K562 (cell line): ENCODE measurements around the gene ALDH3A2. TPM values are rescaled to one million over a fixed set of nuclear protein-coding genes. Genes with fewer than 3 reads are reported as not detected.

Source experiments
- DPF2 ChIP-seq: fragments of 450-650 bp; IDR thresholded peaks from 2 replicates; pipeline ENCODE4 v1.6.1; 2016
- ESRRA ChIP-seq: fragments of 450-650 bp; IDR thresholded peaks from 2 replicates; pipeline ENCODE4 v1.6.1; 2014; ENCODE audit warnings: low read depth, mild to moderate bottlenecking, moderate library complexity, borderline replicate concordance
- NR2F6 ChIP-seq: fragments of 450-650 bp; formaldehyde crosslinking; IDR thresholded peaks from 2 replicates; pipeline ENCODE4 v1.4.0; 2020; ENCODE audit warnings: mild to moderate bottlenecking
- SAFB2 ChIP-seq: fragments of 200-400 bp; formaldehyde crosslinking; IDR thresholded peaks from 2 replicates; pipeline ENCODE4 v1.6.1; 2018; ENCODE audit warnings: borderline replicate concordance, low read length, low read depth, moderate library complexity; ENCODE audit not compliant: severe bottlenecking
- ZNF644 ChIP-seq: fragments of 200-800 bp; sonication (Bioruptor generic); IDR thresholded peaks from 2 replicates; pipeline ENCODE4 v1.6.1; 2016; ENCODE audit warnings: low read depth, missing genetic modification characterization, missing compliant biosample characterization
- polyA plus RNA-seq, 8 experiments: library from polyadenylated mRNA; depleted of rRNA in 4 of 8; stranded (reverse) in 5 of 8; unstranded in 3 of 8; fragments of >200 nt; fragmentation: Nextera tagmentation in 2 of 8; fragmentation: Illumina TruSeq in 1 of 8; extraction: Ambion mirVana in 2 of 8; extraction: Trizol in 1 of 8; gene quantifications; 2 replicates each; pipeline versions ENCODE4 v1.2.1 to v1.2.3, GENCODE V29; 2011 to 2014; ENCODE audit warnings: inconsistent platforms in 1 of 8, missing spikeins in 1 of 8
- total RNA-seq, 7 experiments: library from RNA; depleted of rRNA in 6 of 7; stranded (reverse); fragments of >200 nt in 6 of 7; fragmentation: Illumina TruSeq in 2 of 7; extraction: Trizol in 2 of 7; gene quantifications; 2 replicates each; pipeline versions ENCODE4 v1.2.1 to v1.2.3, GENCODE V29; 2011 to 2021; ENCODE audit warnings: low replicate concordance in 1 of 7
- TF ChIP-seq, protein P1 (sequence below), 2 experiments: IDR thresholded peaks; 2 replicates each; pipeline ENCODE4 v1.6.1; 2012; ENCODE audit warnings: improper control_type of control experiment in 2 of 2, low read depth in 2 of 2, low read length in 2 of 2, borderline replicate concordance in 1 of 2
- TF ChIP-seq, protein P2 (sequence below): fragments of 150-350 bp; IDR thresholded peaks from 2 replicates; pipeline ENCODE4 v1.6.1; 2014; ENCODE audit warnings: low read depth, mild to moderate bottlenecking, low read length, borderline replicate concordance

The ALDH3A2 gene
- total and polyA plus RNA-seq, 9 of the 15 experiments (the other 6 are each of a cell fraction or from before 2014, with no cell fraction given) = 0.01 to 0.78 (median 0.12) TPM; not detected in 5

DNA sequence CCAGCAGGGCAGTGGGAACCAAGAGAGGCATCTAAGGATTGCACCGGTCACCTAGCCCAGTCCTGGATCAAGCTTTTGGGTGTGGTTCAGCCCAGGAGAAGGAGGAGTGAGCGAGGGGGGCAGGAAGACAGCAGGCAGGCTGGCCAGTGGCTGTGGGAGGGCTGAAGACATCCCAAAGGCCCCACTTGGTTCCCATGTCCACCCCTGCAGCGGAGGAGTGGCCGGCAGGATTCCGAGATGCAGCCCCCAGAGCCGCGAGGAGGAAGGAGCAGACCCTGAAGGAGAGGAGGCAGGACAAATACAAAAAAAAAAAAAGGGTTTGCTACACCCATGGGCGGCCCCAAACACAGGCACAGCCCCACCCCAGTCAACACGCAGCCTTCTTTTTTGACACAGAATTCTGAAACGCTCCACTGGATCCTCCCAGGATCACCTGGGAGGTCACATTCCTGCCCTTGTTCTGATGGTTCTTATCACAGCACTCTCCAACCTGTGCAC is 68.9 kb downstream of the ALDH3A2 start (continued):
- TF ChIP-seq, protein P1, sequence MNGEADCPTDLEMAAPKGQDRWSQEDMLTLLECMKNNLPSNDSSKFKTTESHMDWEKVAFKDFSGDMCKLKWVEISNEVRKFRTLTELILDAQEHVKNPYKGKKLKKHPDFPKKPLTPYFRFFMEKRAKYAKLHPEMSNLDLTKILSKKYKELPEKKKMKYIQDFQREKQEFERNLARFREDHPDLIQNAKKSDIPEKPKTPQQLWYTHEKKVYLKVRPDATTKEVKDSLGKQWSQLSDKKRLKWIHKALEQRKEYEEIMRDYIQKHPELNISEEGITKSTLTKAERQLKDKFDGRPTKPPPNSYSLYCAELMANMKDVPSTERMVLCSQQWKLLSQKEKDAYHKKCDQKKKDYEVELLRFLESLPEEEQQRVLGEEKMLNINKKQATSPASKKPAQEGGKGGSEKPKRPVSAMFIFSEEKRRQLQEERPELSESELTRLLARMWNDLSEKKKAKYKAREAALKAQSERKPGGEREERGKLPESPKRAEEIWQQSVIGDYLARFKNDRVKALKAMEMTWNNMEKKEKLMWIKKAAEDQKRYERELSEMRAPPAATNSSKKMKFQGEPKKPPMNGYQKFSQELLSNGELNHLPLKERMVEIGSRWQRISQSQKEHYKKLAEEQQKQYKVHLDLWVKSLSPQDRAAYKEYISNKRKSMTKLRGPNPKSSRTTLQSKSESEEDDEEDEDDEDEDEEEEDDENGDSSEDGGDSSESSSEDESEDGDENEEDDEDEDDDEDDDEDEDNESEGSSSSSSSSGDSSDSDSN (IDR thresholded peaks at IDR 0.05; ENCODE audit: borderline replicate concordance in 1 of 2, low read depth in 2 of 2, low read length in 2 of 2) = no peak
- TF ChIP-seq ZNF644 (tag) (no peak), SAFB2 (no peak), ESRRA (no peak), DPF2 (no peak), NR2F6 (no peak)
- TF ChIP-seq, protein P2, sequence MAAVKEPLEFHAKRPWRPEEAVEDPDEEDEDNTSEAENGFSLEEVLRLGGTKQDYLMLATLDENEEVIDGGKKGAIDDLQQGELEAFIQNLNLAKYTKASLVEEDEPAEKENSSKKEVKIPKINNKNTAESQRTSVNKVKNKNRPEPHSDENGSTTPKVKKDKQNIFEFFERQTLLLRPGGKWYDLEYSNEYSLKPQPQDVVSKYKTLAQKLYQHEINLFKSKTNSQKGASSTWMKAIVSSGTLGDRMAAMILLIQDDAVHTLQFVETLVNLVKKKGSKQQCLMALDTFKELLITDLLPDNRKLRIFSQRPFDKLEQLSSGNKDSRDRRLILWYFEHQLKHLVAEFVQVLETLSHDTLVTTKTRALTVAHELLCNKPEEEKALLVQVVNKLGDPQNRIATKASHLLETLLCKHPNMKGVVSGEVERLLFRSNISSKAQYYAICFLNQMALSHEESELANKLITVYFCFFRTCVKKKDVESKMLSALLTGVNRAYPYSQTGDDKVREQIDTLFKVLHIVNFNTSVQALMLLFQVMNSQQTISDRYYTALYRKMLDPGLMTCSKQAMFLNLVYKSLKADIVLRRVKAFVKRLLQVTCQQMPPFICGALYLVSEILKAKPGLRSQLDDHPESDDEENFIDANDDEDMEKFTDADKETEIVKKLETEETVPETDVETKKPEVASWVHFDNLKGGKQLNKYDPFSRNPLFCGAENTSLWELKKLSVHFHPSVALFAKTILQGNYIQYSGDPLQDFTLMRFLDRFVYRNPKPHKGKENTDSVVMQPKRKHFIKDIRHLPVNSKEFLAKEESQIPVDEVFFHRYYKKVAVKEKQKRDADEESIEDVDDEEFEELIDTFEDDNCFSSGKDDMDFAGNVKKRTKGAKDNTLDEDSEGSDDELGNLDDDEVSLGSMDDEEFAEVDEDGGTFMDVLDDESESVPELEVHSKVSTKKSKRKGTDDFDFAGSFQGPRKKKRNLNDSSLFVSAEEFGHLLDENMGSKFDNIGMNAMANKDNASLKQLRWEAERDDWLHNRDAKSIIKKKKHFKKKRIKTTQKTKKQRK = no peak
